ENCODE measurements around the gene MRPL16.
"Not testable (repeated sequence)": the region's sequence is repeated elsewhere in the genome, so short reads cannot be mapped to it uniquely, and the experiment has no call there.

Gene MRPL16

DNA sequence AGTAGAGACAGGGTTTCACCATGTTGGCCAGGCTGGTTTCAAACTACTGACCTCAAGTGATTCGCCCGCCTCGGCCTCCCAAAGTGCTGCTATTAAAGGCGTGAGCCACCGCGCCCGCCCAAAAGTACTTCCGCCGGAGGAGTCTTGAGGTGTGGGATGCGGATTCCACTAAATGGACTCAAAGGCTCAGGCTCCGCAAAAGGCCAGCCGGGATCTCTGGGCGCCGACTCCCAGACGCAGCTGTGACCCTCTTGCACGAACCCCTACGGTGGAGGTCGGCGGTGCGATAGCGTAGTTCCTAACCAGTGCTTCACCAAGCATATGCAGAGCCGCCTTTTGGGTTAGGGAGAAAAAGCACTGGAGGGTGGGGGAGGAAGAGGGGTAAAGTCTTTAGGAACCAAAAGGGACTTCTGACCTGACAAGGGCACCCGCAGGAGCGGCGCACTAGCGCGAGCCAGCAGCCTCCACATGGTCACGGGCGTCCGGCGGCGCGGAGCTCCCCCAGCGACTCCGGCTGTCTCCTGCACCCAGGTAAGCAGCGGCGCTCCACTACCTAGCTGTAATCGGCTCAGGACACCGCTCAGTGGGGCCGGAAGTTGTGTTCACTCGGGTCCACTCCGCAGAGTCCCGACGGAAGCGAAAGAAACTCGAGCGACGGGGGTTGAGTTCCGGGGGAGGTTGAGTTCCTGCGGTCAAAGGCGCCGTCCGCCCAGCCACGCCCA is at the start of gene MRPL16:
MRPL16 (minus strand) TSS at position 590 of the 722 bp plus-strand sequence; CDS start at position 470, 120 bp downstream.
- DNase-seq: peak; percentile 42

GRCh38 chr11:59859673-59860072 is 49.1 kb upstream of the MRPL16 start:
- DNase-seq: no peak

DNA sequence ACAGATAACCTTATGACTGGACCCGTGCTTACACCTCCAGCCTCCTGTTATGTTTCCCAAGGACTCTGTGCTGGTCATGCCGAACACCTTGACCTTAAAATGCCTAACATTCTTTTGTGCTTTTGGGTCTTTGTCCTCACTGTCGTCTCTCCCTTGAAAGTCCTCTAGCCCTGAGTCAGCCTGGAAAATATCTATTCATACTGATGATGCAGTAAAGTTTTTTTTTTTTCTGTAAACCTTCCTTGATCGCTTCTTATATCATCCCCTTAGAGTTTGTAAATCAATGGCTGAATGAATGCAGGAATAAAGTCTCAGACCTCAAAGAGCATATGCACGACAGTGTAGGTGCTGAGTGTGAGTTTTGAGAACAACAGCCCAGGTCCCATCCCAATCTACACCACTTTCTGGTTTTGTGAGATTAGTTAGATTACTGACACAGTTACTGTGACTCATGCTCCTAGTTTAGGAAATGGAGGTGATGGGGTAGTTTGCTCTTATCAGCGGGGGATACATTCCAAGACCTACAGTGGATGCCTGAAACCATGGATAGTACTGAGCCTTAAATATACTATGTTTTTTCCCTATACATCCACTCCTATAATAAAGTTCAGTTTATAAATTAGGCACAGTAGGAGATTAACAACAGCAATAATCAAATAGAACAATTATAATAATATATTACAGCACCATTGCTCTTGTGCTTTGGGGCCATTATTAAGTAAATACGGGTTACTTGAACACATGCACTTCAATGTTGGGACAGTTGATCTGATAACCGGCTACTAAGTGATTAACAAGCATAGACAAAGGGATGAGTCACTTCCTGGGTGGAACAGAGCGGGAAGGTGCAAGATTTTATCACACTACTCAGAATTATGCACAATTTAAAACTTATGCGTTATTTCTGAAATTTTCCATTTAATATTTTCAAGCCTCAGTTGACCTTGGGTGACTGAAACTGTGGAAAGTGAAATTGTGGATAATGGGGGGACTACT is 47.2 kb upstream of the MRPL16 start:
- DNase-seq: no peak

DNA sequence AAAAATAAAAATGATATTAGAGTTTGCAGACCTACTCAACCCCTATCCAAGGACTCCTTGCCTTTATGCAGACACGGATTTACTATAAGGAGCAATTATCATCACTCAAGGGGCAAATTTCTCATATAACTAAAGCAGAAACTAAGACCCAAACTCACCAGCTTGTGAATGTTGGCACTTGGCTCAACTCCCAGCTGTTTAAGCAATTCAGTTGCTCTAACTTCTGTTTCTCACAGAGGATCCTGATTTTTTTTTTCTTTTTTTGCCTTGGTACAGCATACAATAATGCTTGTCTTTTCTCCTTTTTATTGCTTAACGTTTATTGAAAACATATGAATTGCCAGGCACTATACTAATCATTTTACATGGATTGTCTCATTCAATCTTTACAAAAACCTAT is 44.3 kb upstream of the MRPL16 start:
- DNase-seq: no peak

- DNase-seq: not testable (repeated sequence)
Measured at GRCh38 chr11:59851416-59851815, 40.8 kb upstream of the MRPL16 start.

GRCh38 chr11:59849551-59849950 is 39.0 kb upstream of the MRPL16 start:
- not testable (repeated sequence) for DNase-seq

DNA sequence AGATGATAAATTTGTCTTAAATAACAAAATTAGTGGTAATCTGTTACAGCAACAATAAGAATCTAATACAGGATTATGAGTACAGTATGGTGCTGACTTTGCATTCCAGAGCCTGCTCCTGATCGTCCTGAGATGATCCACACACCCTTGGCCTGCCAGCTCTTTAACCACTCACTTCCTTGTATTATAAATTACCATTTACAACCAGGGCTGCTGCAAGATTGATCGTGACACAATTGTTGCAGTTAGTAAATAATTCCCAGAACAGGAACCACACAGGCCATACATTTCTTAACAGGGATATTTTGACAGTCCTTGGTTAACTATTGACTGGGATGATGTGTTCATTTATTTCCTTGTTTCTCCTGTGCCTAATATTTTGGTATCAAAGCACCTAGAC is 38.6 kb upstream of the MRPL16 start:
- no peak for DNase-seq

DNA sequence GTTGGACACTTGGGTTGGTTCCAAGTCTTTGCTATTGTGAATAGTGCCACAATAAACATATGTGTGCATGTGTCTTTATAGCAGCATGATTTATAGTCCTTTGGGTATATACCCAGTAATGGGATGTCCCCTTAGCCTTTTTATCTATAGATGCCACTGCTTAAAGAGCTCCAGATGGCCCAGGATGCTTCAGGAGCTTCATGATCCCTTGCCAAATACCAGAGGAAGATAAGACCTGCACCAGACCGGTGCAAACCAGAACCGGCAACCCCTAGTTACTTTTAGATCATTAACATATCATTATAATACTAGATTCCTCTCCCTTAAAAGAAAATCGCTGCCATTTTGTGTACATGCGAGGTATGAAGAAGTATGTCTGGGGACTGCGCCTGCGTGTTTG is 37.9 kb upstream of the MRPL16 start:
- not testable (repeated sequence) for DNase-seq

DNA sequence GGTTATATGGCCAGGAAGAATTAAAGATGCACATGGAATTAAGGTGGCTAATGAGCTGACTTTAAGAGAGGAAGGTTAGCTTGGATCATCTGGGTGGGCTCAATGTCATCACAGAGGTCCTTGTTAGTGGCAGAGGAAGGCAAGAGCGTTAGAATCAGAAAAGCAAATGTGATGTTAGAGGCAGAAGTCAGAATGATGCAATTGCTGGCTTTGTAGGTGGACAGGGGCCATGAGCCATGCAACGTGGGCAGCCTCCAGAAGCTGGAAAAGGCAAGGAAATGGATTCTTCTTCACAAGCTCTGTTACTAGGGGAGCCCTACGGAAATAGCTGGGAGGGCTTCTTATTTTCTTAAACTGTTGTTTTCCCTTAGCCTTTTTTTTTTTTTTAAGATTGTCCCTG is 37.0 kb upstream of the MRPL16 start:
- DNase-seq: no peak

GRCh38 chr11:59846556-59846955 is 36.0 kb upstream of the MRPL16 start:
- DNase-seq: no peak

GRCh38 chr11:59845399-59845798 is 34.8 kb upstream of the MRPL16 start, which contains the start of gene CBLIF:
CBLIF (minus strand) TSS chr11:59845499; CDS start chr11:59845453, 46 bp downstream.
- no peak for DNase-seq

- no peak for DNase-seq
Measured at GRCh38 chr11:59842316-59842715, 31.7 kb upstream of the MRPL16 start.

GRCh38 chr11:59841514-59841913 is 30.9 kb upstream of the MRPL16 start:
- DNase-seq: no peak

DNA sequence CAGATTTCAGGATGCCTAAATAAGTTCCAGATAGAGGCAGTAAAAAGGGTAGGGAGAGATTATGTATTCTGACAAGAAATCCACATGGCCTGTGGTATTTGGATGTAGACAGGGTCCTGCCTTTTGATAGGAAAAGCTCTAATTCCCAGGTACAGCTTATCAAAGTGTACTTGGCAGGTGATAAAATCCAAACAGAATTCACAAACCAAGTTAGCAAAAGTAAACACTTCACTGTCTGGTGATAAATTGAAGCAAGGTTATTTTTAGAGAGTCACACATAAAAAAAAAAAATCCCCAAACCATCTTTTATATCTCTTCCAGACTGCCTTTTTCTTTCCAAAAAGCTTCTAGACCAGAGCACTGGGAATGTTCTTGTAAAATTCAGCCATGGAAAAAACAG is 29.0 kb upstream of the MRPL16 start:
- DNase-seq: no peak

- DNase-seq: no peak
Measured at GRCh38 chr11:59833602-59834001, 23.0 kb upstream of the MRPL16 start.

- DNase-seq: no peak
Measured at GRCh38 chr11:59829358-59829757, 18.8 kb upstream of the MRPL16 start.

- DNase-seq: no peak
Measured at GRCh38 chr11:59822989-59823566, 12.5 kb upstream of the MRPL16 start.

DNA sequence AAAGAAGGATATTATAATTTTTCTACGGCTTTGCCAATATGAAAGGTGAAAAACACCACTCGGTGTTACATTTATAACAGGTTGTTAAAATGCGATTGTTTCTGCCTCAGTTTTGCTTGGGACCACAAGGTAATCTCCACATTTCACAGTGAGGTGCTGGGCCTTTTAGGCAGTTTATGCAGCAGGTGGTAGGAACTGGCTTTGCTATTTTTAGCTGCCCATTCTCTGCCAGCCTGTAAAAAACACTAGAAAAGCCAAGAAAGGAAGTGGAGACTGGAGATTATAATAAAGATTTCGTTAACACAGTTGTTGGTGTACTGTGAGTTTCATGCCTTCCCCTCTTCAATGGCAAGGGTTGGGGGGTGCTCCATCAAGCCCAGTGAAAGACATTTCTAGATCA is 8.0 kb upstream of the MRPL16 start:
- no peak for DNase-seq

DNA sequence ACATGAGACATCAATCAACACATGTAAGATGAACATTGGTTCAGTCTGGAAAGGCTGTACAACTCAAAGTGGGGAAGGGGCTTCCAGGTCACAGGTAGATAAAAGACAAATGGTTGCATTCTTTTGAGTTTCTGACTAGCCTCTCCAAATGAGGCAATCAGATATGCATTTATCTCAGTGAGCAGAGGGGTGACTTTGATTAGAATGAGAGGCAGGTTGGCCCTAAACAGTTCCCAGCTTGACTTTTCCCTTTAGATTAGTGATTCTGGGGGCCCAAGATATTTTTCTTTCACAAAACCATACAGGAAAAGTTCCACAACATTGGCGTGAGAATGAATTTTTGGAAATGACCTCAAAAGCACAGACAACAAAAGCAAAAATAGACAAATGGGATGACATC is 5.9 kb upstream of the MRPL16 start:
- not testable (repeated sequence) for DNase-seq

DNA sequence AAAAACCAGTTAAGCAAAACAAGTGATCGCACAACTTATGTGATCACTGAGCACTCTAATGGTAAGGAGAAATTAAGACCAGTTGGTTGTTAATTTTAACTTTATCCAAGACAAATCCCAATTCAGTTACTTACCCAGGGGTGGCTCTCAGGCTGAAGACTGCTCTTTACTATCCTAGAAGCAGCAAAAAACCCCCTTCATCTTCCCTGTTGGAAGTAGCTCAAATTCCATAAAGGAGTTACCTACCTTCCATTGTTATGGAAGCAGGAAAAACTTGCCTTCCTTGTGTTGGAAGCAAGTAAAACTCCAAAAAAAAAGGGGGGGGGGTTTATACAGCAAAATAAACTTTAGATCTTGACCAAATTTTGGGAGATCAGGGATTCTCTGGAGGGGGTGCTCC is 5.2 kb upstream of the MRPL16 start:
- DNase-seq: no peak

DNA sequence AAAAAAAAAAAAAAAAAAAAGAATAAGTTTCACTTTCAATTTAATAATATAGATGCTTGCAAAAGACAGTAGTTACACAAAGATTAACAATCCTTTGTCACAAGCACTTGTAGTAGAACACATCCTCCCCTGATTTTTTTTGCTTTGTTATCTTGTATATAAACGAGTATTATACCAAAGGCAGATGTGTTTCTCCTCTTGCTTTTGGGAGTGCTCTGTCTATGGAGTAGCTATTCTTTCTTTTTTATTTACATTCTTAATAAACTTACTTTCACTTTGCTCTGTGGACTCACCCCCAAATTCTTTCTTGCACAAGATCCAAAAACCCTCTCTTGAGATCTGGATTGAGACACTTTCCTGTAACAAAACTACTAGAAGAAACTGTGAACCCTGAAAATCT is 3.4 kb upstream of the MRPL16 start:
- DNase-seq: no peak

DNA sequence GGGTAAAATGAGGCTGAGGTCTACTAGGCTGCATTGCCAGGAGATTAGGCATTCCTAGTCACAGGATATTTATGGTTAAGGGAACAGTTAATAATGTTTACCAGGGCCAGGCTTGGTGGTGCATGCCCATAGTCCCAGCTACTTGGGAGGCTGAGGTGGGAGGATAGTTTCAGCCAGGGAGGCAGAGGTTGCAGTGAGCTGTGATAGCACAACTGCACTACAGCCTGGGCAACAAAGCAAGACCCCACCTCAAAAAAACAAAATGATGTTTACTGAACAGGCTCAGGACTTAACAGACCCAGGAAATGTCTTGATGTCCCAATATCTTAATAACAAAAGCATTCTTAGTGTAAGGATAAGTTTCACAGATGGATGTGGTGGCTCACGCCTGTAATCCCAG is 2.8 kb upstream of the MRPL16 start:
- no peak for DNase-seq

DNA sequence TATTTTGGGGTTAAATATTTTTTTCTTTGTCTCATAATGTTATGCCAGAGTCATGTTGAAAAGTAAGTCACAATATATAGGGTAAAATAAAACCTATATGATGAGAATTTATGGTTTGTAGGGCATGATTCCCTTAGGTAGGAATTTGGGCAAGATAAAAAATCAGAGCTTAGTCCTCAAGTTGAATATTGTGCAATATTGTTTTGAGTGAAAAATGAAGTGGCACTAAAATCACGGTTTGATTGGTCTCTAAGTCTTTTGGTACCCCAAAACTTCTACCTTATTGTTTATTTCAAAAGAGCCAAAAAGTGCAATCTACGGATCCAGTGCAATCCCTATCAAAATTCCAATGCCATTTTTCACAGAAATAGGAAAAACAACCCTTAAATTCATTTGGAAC is 1.6 kb upstream of the MRPL16 start:
- DNase-seq: no peak

- DNase-seq: no peak
Measured at GRCh38 chr11:59810911-59811259, 307 bp upstream of the MRPL16 start.
